Astrocyte (in vitro differentiated cells and primary cell): ENCODE results near the gene ADGRF1.

Source experiments
- EZH2 ChIP-seq: IDR thresholded peaks from 2 replicates; pipeline ENCODE4 v1.6.1; 2012; ENCODE audit warnings: mild to moderate bottlenecking, low read length, inconsistent platforms; ENCODE audit not compliant: insufficient read depth
- TF ChIP-seq, protein P1 (sequence below): IDR thresholded peaks from 2 replicates; pipeline ENCODE4 v1.5.1; 2011; ENCODE audit warnings: low read depth, mild to moderate bottlenecking, inconsistent platforms, low read length, moderate library complexity; ENCODE audit not compliant: insufficient read depth

DNA sequence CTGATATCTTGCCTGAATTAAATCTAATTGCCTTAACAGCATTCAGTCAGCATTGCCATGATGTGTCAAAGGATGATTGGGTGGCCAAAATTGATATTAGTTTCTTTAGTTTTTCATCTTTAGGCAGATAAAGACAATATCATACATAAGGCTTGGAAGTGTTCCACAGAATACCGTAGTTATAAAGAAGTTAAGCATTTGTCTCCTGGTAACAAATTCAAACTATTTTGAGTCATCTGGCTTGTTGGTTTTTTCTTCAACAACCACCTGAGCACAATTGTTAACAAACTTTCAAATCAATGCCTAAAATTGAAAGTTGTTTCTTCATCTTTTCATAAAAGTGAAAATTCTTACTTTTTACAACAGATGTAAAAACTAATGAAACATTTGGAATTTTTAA lies 72.9 kb downstream of the ADGRF1 start:
- TF ChIP-seq, protein P1, sequence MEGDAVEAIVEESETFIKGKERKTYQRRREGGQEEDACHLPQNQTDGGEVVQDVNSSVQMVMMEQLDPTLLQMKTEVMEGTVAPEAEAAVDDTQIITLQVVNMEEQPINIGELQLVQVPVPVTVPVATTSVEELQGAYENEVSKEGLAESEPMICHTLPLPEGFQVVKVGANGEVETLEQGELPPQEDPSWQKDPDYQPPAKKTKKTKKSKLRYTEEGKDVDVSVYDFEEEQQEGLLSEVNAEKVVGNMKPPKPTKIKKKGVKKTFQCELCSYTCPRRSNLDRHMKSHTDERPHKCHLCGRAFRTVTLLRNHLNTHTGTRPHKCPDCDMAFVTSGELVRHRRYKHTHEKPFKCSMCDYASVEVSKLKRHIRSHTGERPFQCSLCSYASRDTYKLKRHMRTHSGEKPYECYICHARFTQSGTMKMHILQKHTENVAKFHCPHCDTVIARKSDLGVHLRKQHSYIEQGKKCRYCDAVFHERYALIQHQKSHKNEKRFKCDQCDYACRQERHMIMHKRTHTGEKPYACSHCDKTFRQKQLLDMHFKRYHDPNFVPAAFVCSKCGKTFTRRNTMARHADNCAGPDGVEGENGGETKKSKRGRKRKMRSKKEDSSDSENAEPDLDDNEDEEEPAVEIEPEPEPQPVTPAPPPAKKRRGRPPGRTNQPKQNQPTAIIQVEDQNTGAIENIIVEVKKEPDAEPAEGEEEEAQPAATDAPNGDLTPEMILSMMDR = no peak
- no peak for TF ChIP-seq EZH2
